NCI-H345 treated with DMSO at 0.1 percent for 48 hours (cell line): ENCODE results near the gene PRF1.
A peak's percentile ranks its signal among the peaks of the same experiment; 100 is the strongest.
"Not testable (repeated sequence)": the region's sequence is repeated elsewhere in the genome, so short reads cannot be mapped to it uniquely, and the experiment has no call there.

Source experiments
- DNase-seq: peaks from one replicate; lab custom pipeline; 2025; ENCODE audit not compliant: unreplicated experiment; lab: John Stamatoyannopoulos, UW

The PRF1 gene

DNA sequence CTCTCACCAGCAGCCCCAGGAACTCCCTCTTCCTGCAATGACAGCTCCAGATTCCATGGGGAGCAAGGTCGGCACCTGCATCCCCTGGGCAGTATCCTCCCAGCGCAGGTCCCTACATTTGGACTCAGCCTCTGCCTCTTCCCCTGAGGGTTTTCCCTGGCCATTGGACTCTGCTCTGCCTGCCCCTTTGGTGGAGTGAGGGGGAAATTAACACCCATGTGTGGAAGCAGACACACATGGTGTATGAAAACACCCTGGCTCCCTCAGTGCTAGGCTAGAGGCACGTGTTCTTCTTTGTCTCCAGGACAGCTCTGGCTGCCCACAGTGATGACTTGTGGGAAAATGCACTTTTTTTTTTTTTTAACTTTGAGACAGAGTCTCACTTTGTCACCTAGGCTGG, 8.4 kb downstream of the PRF1 start:
- DNase-seq = no peak

- no peak for DNase-seq
These were observed 9.0 kb downstream of the PRF1 start for GRCh38 chr10:70593513-70593890.

DNA sequence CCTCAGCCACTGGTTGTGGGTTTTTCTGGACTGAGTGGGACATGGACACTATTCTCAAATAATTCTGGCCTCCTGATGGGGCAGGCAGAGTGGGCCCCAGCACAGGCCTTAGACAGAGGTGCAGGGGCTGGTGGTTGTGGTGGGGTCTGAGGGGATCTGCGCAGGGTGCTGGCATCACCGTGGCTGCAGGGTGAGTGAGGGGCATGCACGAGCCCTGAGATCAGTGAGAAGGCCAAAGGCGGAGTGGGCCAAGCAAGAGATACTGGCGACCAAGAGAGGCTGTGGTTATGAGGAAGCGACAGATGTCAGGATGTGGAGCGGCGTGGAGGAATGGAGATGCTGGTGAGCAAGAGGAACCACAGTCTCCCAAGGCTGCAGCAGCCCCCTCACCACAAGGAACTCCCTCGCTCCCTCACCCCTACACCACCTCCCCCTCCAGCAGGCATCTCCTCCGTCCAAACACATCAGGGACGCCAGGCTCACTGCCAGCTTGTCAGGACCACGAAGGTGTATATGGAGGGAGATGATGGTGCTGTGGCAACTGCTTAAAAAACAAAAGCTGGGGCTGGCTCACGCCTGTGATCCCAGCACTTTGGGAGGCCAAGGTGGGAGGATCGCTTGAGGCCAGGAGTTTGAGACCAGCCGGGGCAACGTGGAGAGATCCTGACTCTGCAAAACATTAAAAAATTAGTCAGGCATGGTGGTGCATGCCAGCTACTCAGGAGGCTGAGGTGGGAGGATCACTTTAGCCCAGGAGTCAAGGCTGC, 9.6 kb downstream of the PRF1 start:
- DNase-seq = no peak

DNA sequence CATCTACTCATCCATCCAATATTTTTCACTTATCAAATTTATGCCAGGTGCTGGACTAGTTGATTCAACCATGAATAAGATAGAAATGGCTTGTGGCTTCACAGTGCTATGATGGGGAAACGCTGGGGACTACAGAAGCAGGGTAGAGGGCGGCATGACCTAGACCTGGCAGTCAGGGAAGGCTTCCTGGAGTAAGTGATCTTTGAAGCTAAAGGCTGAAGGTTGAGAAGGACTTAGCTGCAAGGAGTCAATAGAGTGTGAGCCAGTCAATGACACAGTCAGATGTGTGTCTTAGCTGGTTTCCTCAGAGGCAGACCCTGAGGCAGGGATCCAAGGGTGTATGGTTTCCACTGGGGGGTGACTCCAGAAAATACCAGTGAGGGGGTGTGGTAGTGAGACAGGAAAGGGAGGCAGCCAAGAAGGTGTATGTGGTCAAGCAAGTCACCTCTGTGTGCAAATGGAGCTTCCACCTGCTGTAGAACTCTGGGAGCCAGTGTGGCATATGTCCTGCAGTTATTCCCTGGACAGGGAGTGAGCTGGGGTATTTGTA, 10.3 kb downstream of the PRF1 start:
- DNase-seq = no peak

DNA sequence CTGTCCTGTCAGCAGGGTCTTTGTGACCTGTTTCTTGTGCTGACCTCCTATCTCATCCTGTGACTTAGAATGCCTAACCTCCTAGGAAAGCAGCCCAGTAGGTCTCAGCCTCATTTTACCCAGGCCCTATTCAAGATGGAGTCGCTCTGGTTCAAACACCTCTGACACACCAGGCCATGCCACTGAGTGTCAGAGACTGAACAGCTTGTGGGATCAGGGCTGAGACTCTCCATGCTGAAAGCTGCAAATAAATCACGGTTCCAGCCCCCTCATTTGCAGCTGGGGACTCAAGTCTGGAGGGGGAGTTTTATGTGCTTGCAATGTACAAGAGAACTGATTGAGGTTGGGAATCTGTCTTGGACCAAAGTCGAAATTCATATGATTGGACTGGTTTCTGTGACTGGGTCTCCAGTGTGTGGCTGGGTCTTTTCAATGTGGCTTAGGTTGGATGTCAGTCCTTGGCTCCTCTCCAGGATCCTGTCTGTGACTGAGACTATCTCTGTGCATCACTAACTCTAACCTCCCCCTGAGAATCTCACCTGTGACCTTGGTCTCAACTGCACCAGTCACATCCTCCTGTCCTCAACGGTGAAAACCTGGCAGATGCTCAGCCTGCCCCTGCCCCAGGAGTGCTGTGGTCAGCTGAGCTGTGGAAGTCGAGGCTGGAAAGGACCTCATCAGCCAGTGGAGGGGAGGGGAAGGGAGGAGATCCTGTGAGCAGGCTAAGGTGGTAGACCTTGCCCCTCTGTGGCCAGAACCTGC, 11.7 kb downstream of the PRF1 start:
- no peak for DNase-seq

DNA sequence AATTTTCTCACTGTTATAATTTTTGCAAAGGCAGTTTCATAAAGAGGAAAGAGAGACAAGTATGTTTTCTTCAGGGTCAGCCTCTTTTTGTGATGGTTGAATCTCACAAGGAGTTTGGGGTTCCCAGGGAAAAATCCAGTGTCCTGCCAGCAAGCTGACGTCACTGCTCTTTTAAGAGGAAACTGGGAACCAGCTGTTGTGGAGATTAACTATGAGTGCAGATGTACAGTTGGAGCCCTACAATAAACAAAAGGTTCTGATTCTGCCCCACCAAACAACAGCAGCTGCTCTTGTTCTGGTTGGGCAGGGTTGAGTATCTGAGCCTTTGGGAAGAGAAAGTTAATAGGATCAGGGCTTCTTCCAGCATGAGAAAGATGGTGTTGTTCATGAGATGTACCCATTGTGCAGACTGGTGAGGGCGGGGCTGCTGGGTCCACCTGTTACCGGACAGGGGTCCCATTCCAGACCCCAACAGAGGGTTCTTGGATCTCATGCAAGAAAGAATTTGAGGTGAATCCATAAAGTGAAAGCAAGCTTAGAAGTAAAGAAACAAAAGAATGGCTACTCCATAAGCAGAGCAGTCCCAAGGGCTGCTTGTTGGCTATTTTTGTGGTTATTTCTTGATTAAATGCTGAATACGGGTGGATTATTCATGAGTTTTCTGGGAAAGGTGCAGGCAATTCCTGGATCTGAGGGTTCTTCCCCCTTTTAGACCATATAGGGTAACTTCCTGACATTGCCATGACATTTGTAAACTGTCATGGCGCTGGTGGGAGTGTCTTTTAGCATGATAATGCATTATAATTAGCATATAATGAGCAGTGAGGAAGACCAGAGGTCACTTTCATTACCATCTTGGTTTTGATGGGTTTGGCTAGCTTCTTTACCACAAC, 12.5 kb downstream of the PRF1 start:
- DNase-seq = no peak

GRCh38 chr10:70588859-70589570, 13.5 kb downstream of the PRF1 start:
- DNase-seq = no peak

DNA sequence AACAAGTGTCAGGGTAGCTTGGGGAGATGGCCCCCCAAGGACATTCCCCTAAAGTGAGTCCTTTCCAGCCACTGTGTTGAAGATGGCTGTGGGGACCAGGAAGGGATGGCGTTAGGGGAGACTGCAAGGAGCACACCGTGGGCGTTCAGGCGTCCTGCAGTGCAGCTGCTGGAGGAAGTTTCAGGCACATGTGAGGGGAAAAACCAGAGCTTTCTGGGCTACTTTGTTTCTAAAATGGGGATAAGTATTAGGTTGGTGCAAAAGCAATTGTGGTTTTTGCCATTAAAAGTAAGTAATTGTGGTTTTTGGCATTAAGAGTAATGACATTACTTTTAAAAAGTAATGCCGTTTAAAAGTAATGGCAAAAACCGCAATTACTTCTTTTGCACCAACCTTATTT, 14.3 kb downstream of the PRF1 start:
- DNase-seq = no peak

GRCh38 chr10:70587045-70587658, 15.4 kb downstream of the PRF1 start:
- DNase-seq = no peak

GRCh38 chr10:70586348-70586930, 16.1 kb downstream of the PRF1 start:
- no peak for DNase-seq

DNA sequence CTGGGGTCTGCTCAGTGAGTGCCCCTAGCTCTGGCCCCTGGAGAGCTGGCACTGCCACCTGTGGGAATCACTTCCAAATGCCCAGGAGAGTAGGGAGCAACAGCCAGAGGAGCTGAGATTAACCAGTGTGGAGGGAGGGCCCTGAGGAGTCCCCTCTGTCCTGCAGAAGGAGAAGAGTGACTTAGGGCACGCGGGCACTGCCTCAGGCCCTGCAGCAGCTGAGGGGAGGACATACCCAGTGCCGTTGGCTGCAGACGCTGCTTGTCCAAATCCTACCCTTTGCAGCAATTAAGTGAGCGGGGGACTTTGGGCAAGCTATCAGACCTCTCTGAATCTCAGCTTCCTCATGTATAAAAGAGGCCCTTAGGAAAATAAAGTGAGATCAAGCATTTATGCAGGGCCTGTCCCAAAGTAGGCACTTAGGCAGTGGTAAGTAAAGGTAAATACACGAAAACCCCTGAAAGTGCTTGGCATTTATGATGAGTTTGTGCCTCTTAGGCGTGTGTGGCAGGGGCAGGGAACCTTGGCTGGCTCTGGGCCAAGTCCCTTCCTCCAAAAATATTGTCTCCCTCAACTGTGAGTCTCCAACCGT, 16.9 kb downstream of the PRF1 start:
- DNase-seq = no peak

DNA sequence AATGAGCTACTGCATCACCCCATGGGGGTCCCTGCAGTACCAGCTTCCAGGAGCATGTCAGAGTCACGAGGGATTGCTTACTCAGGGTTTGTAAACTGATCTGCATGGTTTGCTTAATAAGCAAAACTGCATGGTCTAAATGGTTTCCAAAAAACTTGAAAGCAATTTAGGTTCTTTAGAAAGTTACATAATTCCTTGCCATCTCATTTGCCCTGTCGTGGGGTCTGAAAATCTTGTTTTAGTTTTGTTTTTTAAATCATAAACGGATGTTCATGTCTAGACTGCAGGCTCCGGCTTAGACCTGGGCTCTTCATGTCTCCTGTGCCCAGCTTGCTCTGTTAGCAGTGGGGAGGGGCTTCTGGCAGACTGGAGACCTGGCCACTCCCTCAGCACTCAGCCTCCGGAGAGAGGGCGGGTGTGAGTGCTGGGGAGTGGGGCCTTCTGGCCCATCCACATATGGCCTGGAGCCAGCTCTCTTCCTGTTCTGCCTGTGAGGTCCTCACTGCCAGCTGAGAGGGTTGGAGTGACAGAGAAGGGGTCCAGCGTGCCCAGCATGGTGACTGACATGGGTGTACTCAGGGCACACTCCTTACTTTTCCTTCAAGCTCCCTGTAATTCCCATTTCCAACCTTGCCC, 17.5 kb downstream of the PRF1 start:
- peak; percentile 85 for DNase-seq

DNA sequence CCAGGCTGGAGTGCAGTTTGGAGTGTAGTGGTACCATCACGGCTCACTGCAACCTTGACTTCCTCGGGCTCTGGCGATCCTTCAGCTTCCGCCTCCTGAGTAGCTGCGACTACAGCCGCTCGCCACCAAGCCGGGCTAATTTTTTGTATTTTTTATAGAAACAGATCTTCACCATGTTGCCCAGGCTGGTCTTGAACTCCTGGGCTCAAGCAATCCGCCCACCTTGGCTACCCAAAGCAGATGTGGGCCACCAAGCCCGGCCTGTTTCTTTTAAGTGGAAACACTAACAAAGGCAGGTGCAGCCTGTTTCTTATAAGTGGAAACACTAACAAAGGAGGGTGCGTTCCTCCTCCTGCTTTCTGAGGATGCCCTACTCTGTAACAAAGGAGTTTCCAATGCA, 18.2 kb downstream of the PRF1 start:
- DNase-seq = peak; percentile 51

DNA sequence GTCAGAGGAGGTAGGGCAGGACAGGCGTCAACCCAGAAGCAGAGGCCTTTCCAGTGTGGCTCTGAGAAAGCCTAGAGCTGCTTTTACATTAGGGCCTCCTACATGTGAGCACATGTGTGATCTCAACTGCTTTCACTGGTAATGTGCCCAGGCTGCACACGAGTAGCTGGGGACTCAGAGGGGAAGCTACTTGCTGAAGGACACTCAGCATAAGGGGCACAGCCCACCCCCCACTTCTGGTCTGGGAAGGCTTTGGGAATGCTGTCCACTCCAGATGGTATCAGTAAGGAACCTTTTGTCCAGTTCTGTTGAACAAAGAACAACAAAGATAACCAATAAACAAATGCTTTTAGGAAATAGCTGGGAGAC, 18.9 kb downstream of the PRF1 start:
- DNase-seq = no peak

- no peak for DNase-seq
These were observed 19.5 kb downstream of the PRF1 start for GRCh38 chr10:70582793-70583668.

DNA sequence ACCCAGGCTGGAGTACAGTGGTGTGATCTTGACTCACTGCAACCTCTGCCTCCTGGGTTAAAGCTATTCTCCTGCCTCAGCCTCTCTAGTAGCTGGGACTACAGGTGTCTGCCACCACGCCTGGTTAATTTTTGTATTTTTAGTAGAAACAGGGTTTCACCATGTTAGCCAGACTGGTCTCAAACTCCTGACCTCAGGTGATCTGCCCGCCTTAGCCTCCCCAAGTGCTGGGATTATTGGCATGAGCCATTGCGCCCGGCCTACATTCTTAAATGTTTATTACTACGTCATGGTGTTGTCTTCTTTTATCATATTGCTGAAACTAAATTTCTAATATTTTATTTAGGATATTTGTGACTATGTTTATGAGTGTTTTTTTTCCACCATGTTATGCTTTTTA, 21.4 kb downstream of the PRF1 start:
- not testable (repeated sequence) for DNase-seq

GRCh38 chr10:70579234-70580002, 23.1 kb downstream of the PRF1 start:
- DNase-seq = no peak
